Central memory CD8-positive, alpha-beta T cell (primary cell): ENCODE data around the gene GRHPR.
A peak's percentile ranks its signal among the peaks of the same experiment; 100 is the strongest.
"Not testable (repeated sequence)": the region's sequence is repeated elsewhere in the genome, so short reads cannot be mapped to it uniquely, and the experiment has no call there.

Source experiments
- ATAC-seq: fragments of 150-1000 bp; cut with Tn5 transposase; replicated peaks from 2 replicates; pipeline ENCODE4 v1.10.0; 2022; ENCODE audit warnings: mild to moderate bottlenecking, moderate FRiP score, moderate number of reproducible peaks; ENCODE audit not compliant: poor library complexity, severe bottlenecking; ENCODE audit errors: extremely low read depth
- DNase-seq, 2 donors: peaks; one replicate each; pipeline ENCODE4 v3.0.0; 2021; ENCODE audit warnings: low spot score in 2 of 2
- H3K27ac Mint-ChIP-seq: one replicate; pipeline ENCODE4 v1.8.0; 2022; ENCODE audit warnings: low read depth, mild to moderate bottlenecking, moderate library complexity, mixed read lengths
- H3K27me3 Mint-ChIP-seq: one replicate; pipeline ENCODE4 v1.8.0; 2022; ENCODE audit warnings: mixed read lengths
- H3K36me3 Mint-ChIP-seq: one replicate; pipeline ENCODE4 v1.8.0; 2022; ENCODE audit warnings: mild to moderate bottlenecking, moderate library complexity, mixed read lengths; ENCODE audit not compliant: insufficient read depth
- H3K4me1 Mint-ChIP-seq: one replicate; pipeline ENCODE4 v1.8.0; 2022; ENCODE audit warnings: mixed read lengths
- H3K4me3 Mint-ChIP-seq: one replicate; pipeline ENCODE4 v1.8.0; 2022; ENCODE audit warnings: mild to moderate bottlenecking, moderate library complexity, mixed read lengths
- H3K9me3 Mint-ChIP-seq: one replicate; pipeline ENCODE4 v1.8.0; 2022; ENCODE audit warnings: mixed read lengths

GRHPR gene

DNA sequence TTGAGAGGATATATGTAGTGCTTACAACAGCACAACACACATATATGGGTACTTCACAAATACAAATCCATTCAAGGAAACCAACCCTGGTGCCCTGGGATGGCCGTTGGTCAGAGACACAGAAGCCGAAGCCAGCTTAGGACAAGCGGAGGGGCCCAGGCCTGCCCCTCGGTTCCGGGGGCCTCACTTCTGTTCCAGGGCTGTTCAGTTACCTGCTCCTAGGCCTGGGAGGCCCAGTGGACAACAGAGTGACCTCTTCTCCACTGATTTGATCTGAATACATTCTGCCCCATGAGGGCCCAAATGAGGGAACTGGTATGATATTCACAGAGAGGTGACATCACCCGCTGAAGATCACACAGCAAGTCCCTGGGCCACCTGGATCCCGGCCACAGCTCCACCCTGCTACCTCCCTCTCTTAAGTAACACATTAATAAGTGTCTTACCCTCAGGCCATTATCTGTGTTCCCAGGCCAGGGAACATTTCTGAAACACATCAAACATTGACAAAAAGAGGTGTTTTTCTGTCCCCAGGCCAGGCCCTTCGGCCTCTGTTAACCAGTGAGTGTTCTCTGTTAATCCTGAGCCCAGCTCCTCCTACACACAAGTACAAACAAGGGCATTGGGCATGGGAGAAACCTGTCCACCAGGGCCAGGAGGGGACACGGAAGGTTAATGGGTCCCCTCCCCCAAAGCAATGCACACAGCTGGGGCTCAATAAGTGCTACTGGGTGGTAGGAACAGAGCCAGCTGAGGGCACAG is 4.5 kb upstream of the GRHPR start:
- Mint-ChIP-seq H3K36me3 (peaks cover 4% of the 10 kb centered on the region), H3K27ac (no peak overlapping the region), H3K27me3 (peaks cover 11% of the 10 kb centered on the region), H3K4me1 (peaks cover 21% of the 10 kb centered on the region), H3K9me3 (no peaks in the 10 kb centered on the region), H3K4me3 (no peak overlapping the region)
- ATAC-seq = no peak
- DNase-seq = no peak

DNA sequence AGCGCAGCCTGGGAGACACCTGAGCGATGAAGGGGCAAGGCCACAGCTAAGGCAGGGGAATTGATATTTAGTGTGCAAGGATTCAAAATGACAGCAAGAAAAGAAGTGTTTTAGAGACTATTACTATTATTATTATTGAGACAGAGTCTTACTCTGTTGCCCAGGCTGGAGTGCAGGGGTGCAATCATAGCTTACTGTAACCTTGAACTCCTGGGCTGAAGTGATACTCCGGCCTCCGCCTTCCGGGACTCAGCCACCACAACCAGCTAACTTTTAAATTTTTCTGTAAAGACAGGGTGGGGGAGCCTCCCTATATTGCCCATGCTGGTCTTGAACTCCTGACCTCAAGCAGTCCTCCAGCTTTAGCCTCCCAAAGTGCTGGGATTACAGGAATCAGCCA is 3.3 kb upstream of the GRHPR start:
- no peaks in the 10 kb centered on the region for H3K9me3 Mint-ChIP-seq
- H3K4me3 Mint-ChIP-seq = no peak overlapping the region
- peaks cover 11% of the 10 kb centered on the region for H3K27me3 Mint-ChIP-seq
- peaks cover 32% of the 10 kb centered on the region for H3K4me1 Mint-ChIP-seq
- H3K27ac Mint-ChIP-seq = no peak overlapping the region
- no peak for ATAC-seq
- DNase-seq = no peak
- peaks cover 9% of the 10 kb centered on the region for H3K36me3 Mint-ChIP-seq

DNA sequence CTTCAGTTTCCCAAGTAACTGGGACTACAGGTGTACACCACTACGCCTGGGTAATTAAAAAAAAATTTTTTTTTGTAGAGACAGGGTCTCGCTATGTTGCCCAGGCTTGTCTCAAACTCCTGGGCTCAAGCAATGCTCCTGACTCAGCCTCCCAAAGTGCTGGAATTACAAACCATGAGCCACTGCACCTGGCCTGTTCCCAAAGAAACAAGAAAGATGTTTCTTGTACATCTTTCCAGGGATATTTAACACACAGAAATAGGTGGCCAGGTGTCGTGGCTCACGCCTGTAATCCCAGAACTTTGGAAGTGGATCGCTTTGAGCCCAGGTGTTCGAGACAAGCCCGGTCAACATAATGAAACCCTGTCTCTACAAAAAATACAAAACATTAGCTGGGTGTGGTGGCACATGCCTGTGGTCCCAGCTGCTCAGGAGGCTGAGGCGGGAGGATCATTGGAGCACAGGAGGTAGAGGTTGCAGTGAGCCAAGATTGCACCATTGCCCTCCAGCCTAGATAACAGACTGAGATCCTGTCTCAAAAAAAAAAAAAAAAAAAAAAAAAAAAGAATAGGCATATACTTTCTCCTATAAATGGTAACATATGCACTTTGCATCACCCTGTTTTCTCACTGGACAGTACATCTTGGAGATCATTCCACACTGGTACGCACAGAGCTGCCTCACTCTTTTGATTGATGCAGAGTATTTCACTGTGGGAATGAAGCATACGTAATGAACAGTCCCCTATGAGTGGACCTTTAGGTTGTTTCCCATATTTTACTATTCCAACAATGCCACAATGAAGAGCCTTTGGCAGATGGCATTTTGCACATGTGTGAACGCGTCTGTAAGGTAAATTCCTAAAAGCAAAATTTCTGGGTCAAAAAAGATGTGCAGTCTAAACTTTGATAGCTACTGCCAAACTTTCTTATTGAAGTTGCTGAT is 2.0 kb upstream of the GRHPR start:
- Mint-ChIP-seq H3K4me1 (peaks cover 25% of the 10 kb centered on the region), H3K36me3 (peaks cover 9% of the 10 kb centered on the region), H3K27me3 (peaks cover 2% of the 10 kb centered on the region), H3K9me3 (no peaks in the 10 kb centered on the region), H3K27ac (no peak overlapping the region), H3K4me3 (no peak overlapping the region)
- ATAC-seq (no peak), DNase-seq (no peak)

DNA sequence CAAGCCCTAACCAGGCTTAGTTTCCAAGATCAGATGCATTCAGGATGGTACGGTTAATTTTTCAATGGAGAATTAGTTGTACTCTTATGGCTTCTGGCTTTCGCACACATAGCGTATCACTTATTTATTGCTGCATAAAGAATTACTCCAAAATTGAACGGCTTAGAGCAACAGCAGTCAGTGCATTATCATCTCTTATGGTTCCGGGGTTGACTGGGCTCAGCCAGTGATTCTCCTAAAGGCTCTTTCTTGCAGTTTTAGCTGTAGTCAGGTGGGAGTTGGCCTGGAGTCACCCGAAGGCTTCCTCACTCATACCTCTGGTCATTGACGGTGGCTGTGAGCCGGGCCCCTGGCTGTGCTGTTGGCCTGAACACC is 595 bp upstream of the GRHPR start:
- peak overlapping the region; percentile 97 for H3K4me3 Mint-ChIP-seq
- no peaks in the 10 kb centered on the region for H3K27me3 Mint-ChIP-seq
- no peak for DNase-seq
- ATAC-seq = peak; percentile 1
- H3K27ac Mint-ChIP-seq = peak overlapping the region; percentile 96
- no peaks in the 10 kb centered on the region for H3K9me3 Mint-ChIP-seq
- H3K36me3 Mint-ChIP-seq = peaks cover 18% of the 10 kb centered on the region
- peaks cover 24% of the 10 kb centered on the region for H3K4me1 Mint-ChIP-seq

DNA sequence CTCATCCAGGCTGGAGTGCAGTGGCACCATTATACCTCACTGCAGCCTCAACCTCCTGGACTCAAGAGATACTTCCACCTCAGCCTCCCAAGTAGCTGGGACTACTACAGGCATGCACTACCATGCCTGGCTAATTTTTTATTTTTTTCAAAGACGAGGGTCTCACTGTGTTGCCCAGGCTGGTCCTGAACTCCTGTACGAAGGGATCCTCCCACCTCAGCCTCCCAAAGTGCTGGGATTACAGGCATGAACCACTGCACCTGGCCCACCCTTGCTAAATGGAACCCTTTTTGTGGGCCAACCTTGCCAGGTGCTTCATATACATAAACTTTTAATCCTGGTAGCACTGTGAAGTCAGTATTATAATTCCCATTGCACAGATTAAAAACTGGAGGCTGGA is 1.0 kb downstream of the GRHPR start:
- H3K4me1 Mint-ChIP-seq = peaks cover 24% of the 10 kb centered on the region
- H3K27ac Mint-ChIP-seq = peak overlapping the region; percentile 96
- ATAC-seq (no peak), DNase-seq (no peak)
- no peaks in the 10 kb centered on the region for H3K27me3 Mint-ChIP-seq
- no peaks in the 10 kb centered on the region for H3K9me3 Mint-ChIP-seq
- H3K36me3 Mint-ChIP-seq = peaks cover 24% of the 10 kb centered on the region
- peak overlapping the region; percentile 97 for H3K4me3 Mint-ChIP-seq

DNA sequence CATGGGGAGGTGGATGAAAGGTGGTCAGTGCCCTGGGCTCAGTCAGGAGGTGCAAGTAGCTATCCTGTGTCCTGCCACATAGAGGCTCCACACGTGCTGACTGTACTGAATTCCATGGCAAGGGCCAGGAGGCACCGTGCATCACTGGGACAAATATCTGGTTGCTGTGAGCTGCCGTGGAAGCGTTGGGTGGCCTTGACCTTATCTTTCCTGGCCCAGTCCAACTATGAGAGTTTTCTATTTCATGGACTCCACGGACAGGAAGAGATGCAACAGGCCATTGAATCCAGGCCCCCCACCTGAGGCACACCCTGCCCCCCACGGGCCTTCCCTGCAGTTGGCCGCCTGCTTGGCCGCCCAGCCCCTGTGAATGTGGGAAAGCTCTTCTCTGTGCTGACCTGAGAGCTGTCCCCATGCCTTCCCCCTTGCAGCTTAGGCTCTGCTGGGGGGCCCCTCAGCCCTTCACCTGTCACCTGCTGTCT is 1.7 kb downstream of the GRHPR start:
- no peak for DNase-seq
- no peaks in the 10 kb centered on the region for H3K27me3 Mint-ChIP-seq
- H3K27ac Mint-ChIP-seq = no peak overlapping the region
- H3K4me1 Mint-ChIP-seq = peaks cover 24% of the 10 kb centered on the region
- no peaks in the 10 kb centered on the region for H3K9me3 Mint-ChIP-seq
- peaks cover 24% of the 10 kb centered on the region for H3K36me3 Mint-ChIP-seq
- H3K4me3 Mint-ChIP-seq = peak overlapping the region; percentile 97
- ATAC-seq = no peak

DNA sequence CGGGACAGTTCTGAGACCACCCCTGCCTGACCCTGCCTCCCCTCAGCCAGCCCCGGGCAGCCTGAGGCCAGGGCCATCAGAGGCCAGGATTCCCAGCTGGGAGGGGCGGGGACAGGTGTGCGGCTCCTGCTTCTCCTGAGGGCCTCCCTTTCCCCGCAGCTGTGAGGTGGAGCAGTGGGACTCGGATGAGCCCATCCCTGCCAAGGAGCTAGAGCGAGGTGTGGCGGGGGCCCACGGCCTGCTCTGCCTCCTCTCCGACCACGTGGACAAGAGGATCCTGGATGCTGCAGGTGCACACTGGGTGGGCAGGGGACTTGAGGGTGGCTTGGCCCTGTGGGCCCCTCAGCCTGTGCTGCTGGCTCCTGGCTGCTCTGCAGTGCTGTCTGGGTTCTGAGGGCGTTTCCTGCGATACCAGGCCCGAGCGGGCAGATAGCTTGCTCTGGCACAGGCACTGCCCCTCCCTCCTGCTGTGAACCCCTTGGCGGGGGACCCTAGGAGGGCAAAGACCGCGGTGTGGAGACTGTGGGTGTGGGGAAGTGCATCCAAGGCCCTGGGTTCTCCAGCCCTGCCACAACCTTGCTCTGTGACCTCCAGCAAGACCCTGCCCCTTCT is 2.3 kb downstream of the GRHPR start:
- Mint-ChIP-seq H3K4me1 (peaks cover 24% of the 10 kb centered on the region), H3K27ac (no peak overlapping the region), H3K36me3 (peaks cover 24% of the 10 kb centered on the region), H3K4me3 (no peak overlapping the region), H3K27me3 (no peaks in the 10 kb centered on the region), H3K9me3 (no peaks in the 10 kb centered on the region)
- ATAC-seq = no peak
- DNase-seq = no peak

DNA sequence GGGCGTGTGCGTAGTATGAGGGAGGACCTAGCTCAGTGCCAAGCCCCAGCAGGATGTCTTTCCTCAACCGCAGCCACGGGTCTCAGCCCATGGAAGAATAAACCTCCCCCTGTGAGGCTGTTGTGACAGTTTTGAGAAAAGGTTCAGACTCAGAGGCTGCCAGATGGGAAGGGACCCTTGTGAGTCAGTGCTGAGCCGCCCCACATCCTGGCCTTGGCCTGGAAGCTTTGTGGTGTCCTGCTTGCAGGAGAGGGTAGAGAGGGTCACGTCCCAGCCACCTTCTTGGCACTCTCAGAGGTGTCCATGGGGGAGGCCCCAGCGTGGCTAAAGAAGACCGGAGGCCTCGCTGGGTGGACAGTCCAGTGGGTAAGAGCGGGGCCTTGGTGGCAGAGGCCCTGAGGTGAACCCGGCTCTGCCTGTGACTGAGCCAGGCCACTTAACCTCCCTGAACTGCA is 2.8 kb downstream of the GRHPR start:
- Mint-ChIP-seq H3K4me3 (no peak overlapping the region), H3K27me3 (no peaks in the 10 kb centered on the region), H3K9me3 (no peaks in the 10 kb centered on the region), H3K4me1 (peaks cover 24% of the 10 kb centered on the region), H3K27ac (no peak overlapping the region), H3K36me3 (peaks cover 24% of the 10 kb centered on the region)
- DNase-seq (no peak), ATAC-seq (no peak)

DNA sequence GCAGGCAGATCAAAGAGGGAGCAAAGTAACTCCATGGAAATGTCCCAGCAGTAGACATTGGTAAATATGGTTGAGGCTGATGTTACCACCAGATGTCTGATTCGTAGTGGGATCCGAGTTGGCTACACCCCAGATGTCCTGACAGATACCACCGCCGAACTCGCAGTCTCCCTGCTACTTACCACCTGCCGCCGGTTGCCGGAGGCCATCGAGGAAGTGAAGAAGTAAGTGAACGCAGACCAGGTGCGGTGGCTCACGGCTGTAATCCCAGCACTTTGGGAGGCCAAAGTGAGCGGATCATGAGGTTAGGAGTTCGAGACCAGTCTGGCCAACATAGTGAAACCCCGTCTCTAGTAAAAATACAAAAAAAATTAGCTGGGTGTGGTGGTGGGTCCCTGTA is 3.9 kb downstream of the GRHPR start:
- ATAC-seq, H3K4me3 Mint-ChIP-seq, DNase-seq, H3K27me3 Mint-ChIP-seq, H3K9me3 Mint-ChIP-seq, H3K27ac Mint-ChIP-seq: not testable (repeated sequence)
- Mint-ChIP-seq H3K36me3 (peaks cover 24% of the 10 kb centered on the region), H3K4me1 (peaks cover 24% of the 10 kb centered on the region)

DNA sequence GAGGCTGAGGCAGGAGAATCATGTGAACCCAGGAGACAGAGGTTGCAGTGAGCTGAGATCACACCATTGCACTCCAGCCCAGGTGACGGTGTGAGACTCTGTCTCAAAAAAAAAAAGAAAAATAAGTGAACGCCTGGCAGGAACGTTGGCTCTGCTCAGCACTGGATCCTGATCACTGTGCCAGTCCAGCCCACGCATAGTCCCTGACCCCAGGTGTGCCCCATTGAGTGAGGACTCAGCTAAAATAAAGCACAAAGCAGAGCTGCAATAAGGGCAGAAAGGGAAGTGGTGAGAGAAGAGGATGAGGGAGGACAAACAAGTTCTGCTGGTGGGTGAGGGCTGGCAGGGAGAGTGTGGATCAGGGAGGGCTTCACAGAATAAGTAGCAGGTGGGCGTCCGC is 4.3 kb downstream of the GRHPR start:
- DNase-seq (no peak), ATAC-seq (no peak)
- Mint-ChIP-seq H3K9me3 (no peaks in the 10 kb centered on the region), H3K4me3 (no peak overlapping the region), H3K36me3 (peaks cover 24% of the 10 kb centered on the region), H3K27ac (no peak overlapping the region), H3K4me1 (peaks cover 22% of the 10 kb centered on the region), H3K27me3 (no peaks in the 10 kb centered on the region)

DNA sequence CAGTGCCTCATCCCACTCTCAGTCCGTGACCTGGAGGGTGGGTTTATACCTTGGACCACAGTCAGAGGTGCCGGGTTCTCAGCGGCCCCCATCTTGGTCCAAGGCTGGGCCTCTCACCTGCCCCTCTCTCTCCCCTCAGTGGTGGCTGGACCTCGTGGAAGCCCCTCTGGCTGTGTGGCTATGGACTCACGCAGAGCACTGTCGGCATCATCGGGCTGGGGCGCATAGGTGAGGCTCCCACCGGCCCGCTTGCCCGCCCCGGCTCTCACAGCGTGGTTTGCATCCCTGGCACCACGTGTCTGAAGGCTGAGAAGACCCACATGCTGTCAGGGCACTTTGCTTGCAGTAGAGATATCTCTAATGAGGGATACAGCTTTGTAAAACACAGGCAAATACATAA is 5.8 kb downstream of the GRHPR start:
- Mint-ChIP-seq H3K27ac (no peak overlapping the region), H3K4me3 (no peak overlapping the region), H3K4me1 (peaks cover 8% of the 10 kb centered on the region)

DNA sequence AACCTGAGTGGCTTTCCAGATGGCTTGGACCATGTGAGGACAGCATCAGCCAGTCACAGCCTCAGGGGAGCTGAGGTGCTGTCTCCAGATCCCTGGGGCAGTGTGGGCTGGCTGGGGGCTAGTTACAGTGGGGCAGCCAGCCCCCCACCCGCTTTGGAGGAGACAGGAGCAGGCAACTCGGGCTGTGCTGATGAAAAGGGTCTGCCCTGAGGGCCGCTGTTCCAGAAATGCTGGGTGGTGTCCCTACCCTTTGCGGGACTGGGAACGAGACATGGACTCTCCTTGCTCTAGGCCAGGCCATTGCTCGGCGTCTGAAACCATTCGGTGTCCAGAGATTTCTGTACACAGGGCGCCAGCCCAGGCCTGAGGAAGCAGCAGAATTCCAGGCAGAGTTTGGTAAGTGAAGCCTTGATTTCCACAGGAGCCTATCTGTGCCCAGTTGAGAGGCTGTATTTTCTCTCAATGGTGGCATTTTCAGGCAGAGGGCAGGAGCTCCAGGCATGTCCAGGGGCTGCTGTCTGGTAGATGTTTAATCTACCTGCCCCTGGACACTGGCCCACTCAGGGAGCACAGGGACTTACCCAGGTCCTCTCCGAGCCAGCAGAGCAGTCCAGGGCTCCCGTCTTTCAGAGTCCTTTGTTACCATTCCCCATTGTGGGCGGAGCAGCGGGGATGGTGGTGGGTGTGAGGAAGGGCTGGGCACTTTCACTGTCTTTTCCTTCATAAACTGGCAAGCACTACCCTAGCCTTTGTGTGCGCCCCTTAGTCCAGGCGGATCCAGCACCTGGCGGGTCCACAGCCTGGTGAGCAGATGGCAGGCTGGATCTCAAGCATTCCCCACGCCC is 7.2 kb downstream of the GRHPR start:
- ATAC-seq (no peak), DNase-seq (no peak)
- peaks cover 16% of the 10 kb centered on the region for H3K36me3 Mint-ChIP-seq
- no peak overlapping the region for H3K27ac Mint-ChIP-seq
- no peak overlapping the region for H3K4me3 Mint-ChIP-seq
- H3K9me3 Mint-ChIP-seq = no peaks in the 10 kb centered on the region
- no peaks in the 10 kb centered on the region for H3K27me3 Mint-ChIP-seq
- H3K4me1 Mint-ChIP-seq = no peaks in the 10 kb centered on the region

More for the DNA sequence above, 5.8 kb downstream of the GRHPR start:
- H3K9me3 Mint-ChIP-seq = no peaks in the 10 kb centered on the region
- H3K36me3 Mint-ChIP-seq = peaks cover 20% of the 10 kb centered on the region
- DNase-seq (no peak), ATAC-seq (no peak)
- H3K27me3 Mint-ChIP-seq = no peaks in the 10 kb centered on the region
